ENCODE data around the gene CAMTA1.

Gene CAMTA1

GRCh38 chr1:7632681-7633080, 847.4 kb downstream of the CAMTA1 start:
- Histone ChIP-seq H3K9me3 (ENCODE audit: severe bottlenecking) (no peaks in the 10 kb centered on the region), H3K27ac (ENCODE audit: poor library complexity, severe bottlenecking) (no peak overlapping the region), H3K4me3 (ENCODE audit: severe bottlenecking) (no peak overlapping the region), H3K36me3 (ENCODE audit: low read depth) (no peaks in the 10 kb centered on the region), H3K27me3 (ENCODE audit: insufficient read depth, poor library complexity, severe bottlenecking) (peaks cover 7% of the 10 kb centered on the region), H3K4me1 (ENCODE audit: insufficient read depth, poor library complexity, severe bottlenecking) (no peaks in the 10 kb centered on the region)
- DNase-seq (ENCODE audit: low spot score) = no peak
- TF ChIP-seq CTCF (IDR thresholded peaks at IDR 0.05; ENCODE audit: poor library complexity, severe bottlenecking) = no peak
- no peak for ATAC-seq (ENCODE audit: low read depth)

GRCh38 chr1:7633506-7634245, 848.4 kb downstream of the CAMTA1 start:
- no peak for DNase-seq (ENCODE audit: low spot score)
- Histone ChIP-seq H3K36me3 (ENCODE audit: low read depth) (no peaks in the 10 kb centered on the region), H3K4me3 (ENCODE audit: severe bottlenecking) (no peak overlapping the region), H3K27ac (ENCODE audit: poor library complexity, severe bottlenecking) (no peak overlapping the region), H3K27me3 (ENCODE audit: insufficient read depth, poor library complexity, severe bottlenecking) (peaks cover 7% of the 10 kb centered on the region), H3K9me3 (ENCODE audit: severe bottlenecking) (no peaks in the 10 kb centered on the region), H3K4me1 (ENCODE audit: insufficient read depth, poor library complexity, severe bottlenecking) (no peaks in the 10 kb centered on the region)
- ATAC-seq (ENCODE audit: low read depth) = no peak
- no peak for TF ChIP-seq CTCF (IDR thresholded peaks at IDR 0.05; ENCODE audit: poor library complexity, severe bottlenecking)

- no peaks in the 10 kb centered on the region for H3K36me3 ChIP-seq (ENCODE audit: low read depth)
- no peak overlapping the region for H3K4me3 ChIP-seq (ENCODE audit: severe bottlenecking)
- DNase-seq (ENCODE audit: low spot score) = no peak
- H3K27me3 ChIP-seq (ENCODE audit: insufficient read depth, poor library complexity, severe bottlenecking) = peaks cover under 1% of the 10 kb centered on the region
- no peaks in the 10 kb centered on the region for H3K9me3 ChIP-seq (ENCODE audit: severe bottlenecking)
- H3K4me1 ChIP-seq (ENCODE audit: insufficient read depth, poor library complexity, severe bottlenecking) = no peaks in the 10 kb centered on the region
- ATAC-seq (ENCODE audit: low read depth) = no peak
- no peak overlapping the region for H3K27ac ChIP-seq (ENCODE audit: poor library complexity, severe bottlenecking)
- TF ChIP-seq CTCF (IDR thresholded peaks at IDR 0.05; ENCODE audit: poor library complexity, severe bottlenecking) = no peak
These were observed 849.4 kb downstream of the CAMTA1 start for GRCh38 chr1:7634546-7635240.

GRCh38 chr1:7636795-7637526, 851.7 kb downstream of the CAMTA1 start:
- DNase-seq (ENCODE audit: low spot score) = no peak
- no peak for ATAC-seq (ENCODE audit: low read depth)
- no peaks in the 10 kb centered on the region for H3K36me3 ChIP-seq (ENCODE audit: low read depth)
- H3K27ac ChIP-seq (ENCODE audit: poor library complexity, severe bottlenecking) = no peak overlapping the region
- H3K9me3 ChIP-seq (ENCODE audit: severe bottlenecking) = no peaks in the 10 kb centered on the region
- TF ChIP-seq CTCF (IDR thresholded peaks at IDR 0.05; ENCODE audit: poor library complexity, severe bottlenecking) = no peak
- H3K4me3 ChIP-seq (ENCODE audit: severe bottlenecking) = no peak overlapping the region
- no peaks in the 10 kb centered on the region for H3K4me1 ChIP-seq (ENCODE audit: insufficient read depth, poor library complexity, severe bottlenecking)
- H3K27me3 ChIP-seq (ENCODE audit: insufficient read depth, poor library complexity, severe bottlenecking) = no peaks in the 10 kb centered on the region

All from RWPE2 (cell line).